Endothelial cell of umbilical vein (primary cell): ENCODE measurements around the gene OR13F1.

ENCODE experiments used
- JUN ChIP-seq: IDR thresholded peaks from 2 replicates; pipeline ENCODE4 v1.6.1; 2011; ENCODE audit warnings: borderline replicate concordance, low read depth; ENCODE audit not compliant: insufficient read length, insufficient read depth
- MAX ChIP-seq: IDR thresholded peaks from 2 replicates; pipeline ENCODE4 v1.6.1; 2011; ENCODE audit not compliant: insufficient read depth, insufficient read length
- MYC ChIP-seq: IDR thresholded peaks from one replicate; pipeline ENCODE4 v1.6.1; 2011; ENCODE audit warnings: mild to moderate bottlenecking, low read depth, low read length
- POLR2A ChIP-seq: IDR thresholded peaks from 2 replicates; pipeline ENCODE4 v1.6.1; 2012; ENCODE audit warnings: low read depth, mild to moderate bottlenecking, control low read depth, low read length
- POLR2AphosphoS5 ChIP-seq: IDR thresholded peaks from 2 replicates; pipeline ENCODE4 v1.6.1; 2012; ENCODE audit warnings: low read depth, mild to moderate bottlenecking, control low read depth, low read length, moderate library complexity; ENCODE audit not compliant: insufficient read depth
- TF ChIP-seq, protein P1 (sequence below), 2 donors: IDR thresholded peaks; 1 replicate in 1 of 2; 2 replicates in 1 of 2; pipeline ENCODE4 v1.5.1; 2011; ENCODE audit warnings: low read length in 2 of 2, mild to moderate bottlenecking in 2 of 2, moderate library complexity in 2 of 2, control low read depth in 1 of 2, inconsistent platforms in 1 of 2, low read depth in 1 of 2; ENCODE audit not compliant: insufficient read depth in 1 of 2; ENCODE audit errors: extremely low read depth in 1 of 2

DNA sequence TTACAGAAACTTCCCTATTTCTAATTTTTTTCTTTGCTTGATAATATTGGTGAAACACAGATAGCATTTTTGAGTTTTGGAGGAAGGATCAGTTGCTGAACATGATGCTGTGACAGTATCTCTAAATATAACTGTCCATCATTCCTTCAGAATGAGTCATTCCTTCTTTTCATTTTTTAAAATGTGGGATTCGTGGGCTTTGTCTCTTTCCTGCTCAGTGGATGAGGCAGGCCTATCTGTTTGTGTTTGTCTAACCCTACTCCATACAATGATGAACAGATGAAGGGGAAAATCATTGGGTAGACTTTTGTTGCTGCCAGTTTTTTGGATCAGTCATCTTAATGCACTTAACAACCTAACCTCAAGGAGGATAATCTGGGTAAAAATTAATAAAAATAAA, 49.2 kb downstream of the OR13F1 start:
- TF ChIP-seq, protein P1, sequence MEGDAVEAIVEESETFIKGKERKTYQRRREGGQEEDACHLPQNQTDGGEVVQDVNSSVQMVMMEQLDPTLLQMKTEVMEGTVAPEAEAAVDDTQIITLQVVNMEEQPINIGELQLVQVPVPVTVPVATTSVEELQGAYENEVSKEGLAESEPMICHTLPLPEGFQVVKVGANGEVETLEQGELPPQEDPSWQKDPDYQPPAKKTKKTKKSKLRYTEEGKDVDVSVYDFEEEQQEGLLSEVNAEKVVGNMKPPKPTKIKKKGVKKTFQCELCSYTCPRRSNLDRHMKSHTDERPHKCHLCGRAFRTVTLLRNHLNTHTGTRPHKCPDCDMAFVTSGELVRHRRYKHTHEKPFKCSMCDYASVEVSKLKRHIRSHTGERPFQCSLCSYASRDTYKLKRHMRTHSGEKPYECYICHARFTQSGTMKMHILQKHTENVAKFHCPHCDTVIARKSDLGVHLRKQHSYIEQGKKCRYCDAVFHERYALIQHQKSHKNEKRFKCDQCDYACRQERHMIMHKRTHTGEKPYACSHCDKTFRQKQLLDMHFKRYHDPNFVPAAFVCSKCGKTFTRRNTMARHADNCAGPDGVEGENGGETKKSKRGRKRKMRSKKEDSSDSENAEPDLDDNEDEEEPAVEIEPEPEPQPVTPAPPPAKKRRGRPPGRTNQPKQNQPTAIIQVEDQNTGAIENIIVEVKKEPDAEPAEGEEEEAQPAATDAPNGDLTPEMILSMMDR (IDR thresholded peaks at IDR 0.05; ENCODE audit: extremely low read depth in 1 of 2, insufficient read depth in 1 of 2, low read depth in 1 of 2, low read length in 2 of 2) = no peak
- TF ChIP-seq MYC (no peak), MAX (no peak), POLR2AphosphoS5 (no peak), JUN (no peak), POLR2A (no peak)
